VCaP (cell line): Measurements from ENCODE around the gene TNNI2.
"Not testable (repeated sequence)": the region's sequence is repeated elsewhere in the genome, so short reads cannot be mapped to it uniquely, and the experiment has no call there.

ENCODE experiments used
- H3K27ac ChIP-seq: fragments of 450-650 bp; 2 replicates; pipeline ENCODE4 v1.5.1; 2017
- TF ChIP-seq, protein P1 (sequence below): fragments of 450-650 bp; conservative IDR thresholded peaks from 2 replicates; pipeline ENCODE4 v1.5.1; 2017; ENCODE audit warnings: mild to moderate bottlenecking, moderate library complexity

TNNI2 gene

DNA sequence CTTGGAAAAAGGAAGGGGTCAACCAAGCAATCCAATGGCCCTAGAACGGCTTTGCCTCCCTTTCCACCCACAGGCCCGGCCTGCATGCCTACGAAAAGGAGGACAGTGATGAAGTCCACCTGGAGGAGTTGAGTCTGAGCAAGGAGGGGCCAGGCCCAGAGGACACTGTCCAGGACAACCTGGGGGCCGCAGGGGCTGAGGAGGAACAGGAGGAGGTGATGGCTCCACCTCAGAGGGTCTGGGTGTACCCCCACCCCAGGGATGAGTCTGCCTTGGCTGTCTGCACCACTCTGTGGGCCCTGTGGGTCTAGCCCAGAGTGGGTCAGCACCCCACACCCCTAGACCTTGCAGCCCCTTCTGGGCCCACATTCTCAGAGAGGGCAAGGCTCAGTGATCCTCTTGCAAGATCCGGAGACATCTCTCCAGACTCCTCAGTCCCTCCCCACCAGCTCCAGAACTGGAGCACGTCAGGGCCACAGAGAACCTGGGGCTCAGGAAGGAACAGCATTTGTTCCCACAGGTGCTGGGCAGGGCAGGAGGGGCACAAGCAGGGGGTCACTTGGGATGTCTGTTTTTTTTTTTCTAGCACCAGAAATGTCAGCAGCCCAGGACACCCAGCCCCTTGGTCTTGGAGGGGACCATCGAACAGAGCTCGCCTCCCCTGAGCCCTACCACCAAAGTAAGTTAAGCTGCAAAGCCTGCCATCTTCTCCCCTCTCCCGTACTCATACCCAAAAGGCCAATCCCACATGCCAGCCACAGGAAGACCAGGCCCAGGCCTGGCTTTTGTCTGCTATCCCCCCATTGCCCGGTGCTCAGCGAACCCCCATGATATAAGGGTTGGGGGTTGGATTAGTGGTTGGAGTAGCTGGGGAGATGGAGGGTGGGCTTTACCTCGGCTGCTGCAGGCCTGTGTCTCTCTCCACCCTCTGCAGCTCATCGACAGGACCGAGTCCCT lies 44.8 kb downstream of the TNNI2 start:
- no peak overlapping the region for H3K27ac ChIP-seq
- TF ChIP-seq, protein P1, sequence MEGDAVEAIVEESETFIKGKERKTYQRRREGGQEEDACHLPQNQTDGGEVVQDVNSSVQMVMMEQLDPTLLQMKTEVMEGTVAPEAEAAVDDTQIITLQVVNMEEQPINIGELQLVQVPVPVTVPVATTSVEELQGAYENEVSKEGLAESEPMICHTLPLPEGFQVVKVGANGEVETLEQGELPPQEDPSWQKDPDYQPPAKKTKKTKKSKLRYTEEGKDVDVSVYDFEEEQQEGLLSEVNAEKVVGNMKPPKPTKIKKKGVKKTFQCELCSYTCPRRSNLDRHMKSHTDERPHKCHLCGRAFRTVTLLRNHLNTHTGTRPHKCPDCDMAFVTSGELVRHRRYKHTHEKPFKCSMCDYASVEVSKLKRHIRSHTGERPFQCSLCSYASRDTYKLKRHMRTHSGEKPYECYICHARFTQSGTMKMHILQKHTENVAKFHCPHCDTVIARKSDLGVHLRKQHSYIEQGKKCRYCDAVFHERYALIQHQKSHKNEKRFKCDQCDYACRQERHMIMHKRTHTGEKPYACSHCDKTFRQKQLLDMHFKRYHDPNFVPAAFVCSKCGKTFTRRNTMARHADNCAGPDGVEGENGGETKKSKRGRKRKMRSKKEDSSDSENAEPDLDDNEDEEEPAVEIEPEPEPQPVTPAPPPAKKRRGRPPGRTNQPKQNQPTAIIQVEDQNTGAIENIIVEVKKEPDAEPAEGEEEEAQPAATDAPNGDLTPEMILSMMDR = no peak

DNA sequence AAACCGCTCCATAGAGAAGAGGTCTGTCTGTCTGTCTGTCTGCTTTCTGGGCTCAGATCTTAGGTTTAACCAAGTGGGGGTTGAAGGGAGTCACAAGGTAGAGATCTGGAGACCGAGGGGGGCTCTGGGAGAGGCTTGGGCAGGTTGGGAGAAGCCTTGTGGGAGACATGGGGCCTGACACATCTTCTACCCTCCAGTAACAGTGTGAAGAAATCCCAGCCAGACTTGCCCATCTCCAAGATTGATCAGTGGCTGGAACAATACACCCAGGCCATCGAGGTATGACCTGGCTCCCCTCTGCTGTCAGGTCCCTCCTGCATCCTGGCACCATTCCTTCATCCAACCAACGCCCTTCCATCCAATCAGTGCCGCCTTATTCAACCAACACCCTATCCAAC lies 45.5 kb downstream of the TNNI2 start:
- H3K27ac ChIP-seq = no peak overlapping the region
- TF ChIP-seq, protein P1 = no peak

GRCh38 chr11:1886551-1886950 lies 47.8 kb downstream of the TNNI2 start:
- H3K27ac ChIP-seq = not testable (repeated sequence)

DNA sequence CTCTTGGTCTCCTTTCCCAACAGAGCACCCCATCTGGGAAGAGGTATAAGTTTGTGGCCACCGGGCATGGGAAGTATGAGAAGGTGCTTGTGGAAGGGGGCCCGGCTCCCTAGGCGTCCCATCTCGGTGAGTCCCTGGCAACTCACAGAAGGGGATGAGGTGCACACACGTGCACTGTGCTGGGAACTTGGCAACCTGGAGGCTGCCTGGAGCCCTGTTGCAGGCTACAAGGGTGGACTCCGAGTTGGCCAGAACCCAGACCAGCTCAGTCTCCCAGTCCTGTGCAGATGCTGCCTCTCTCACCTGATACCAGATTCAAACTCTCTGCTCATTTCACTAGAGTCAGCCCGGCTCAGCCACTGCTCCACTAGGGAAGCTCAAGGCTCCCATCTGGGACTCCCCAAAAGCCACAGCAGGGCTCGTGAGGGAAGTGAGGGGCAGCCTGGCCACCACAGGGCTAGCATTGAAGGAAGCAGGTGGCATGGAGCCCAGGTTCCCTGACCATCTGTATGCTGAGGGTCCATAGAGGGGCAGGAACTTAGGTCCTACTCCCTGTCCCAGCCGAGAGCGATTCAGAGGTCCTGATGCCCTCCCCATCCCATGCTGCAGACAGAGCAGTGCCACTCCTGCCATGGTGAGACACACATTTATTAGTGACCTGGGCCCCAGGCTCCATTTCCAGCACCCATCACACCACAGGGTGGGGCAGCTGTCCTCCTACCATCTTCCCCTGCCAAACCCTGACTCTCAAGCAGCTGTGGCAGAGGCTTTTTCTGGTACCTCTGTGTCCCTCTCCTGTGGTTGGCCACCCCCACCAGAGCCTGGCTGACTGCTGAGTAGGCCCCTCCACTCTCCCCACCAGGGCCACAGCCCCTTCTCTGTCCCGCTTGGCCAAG lies 48.9 kb downstream of the TNNI2 start:
- TF ChIP-seq, protein P1 = no peak
- H3K27ac ChIP-seq = no peak overlapping the region

DNA sequence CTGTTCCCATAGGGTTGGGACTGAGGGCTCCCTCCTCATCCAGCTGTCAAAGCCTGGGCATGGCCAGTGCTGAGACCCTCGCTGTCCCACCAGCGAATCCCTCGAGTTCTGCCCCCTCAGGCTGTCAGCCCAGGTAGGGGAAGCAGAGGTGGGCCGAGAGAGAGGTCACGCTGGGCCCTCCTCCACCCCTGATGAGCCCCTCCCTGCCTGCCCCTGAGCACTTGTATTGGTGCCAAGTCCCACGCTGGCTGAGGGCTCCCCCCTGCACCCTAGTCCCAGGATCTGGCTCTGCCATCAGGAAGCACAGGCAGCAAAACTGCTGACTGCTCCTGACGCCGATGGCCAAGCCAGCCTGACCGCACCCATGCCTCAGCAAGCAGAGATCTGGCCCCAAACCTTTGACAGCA lies 49.6 kb downstream of the TNNI2 start:
- TF ChIP-seq, protein P1 = no peak
- no peak overlapping the region for H3K27ac ChIP-seq

DNA sequence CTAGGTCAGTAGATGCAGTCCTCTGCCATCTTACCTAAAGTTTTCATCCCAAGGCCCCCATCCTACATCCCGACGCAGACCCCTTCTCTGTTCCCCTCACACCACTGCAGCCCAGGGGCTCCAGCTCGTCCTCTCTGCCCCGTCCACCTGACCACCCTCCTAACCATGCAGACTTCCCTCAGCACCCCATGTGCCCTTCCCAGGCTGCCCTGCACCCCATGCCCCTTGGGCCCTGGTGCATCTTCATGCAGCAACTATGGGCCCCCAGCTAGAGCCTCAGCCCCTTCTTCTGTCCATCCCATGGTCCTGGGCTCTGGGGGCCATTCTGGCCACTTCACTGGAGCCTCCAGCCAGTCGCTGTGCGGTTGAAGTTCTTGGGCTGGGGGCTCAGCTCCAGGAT lies 50.0 kb downstream of the TNNI2 start:
- TF ChIP-seq, protein P1 = no peak
- no peak overlapping the region for H3K27ac ChIP-seq

DNA sequence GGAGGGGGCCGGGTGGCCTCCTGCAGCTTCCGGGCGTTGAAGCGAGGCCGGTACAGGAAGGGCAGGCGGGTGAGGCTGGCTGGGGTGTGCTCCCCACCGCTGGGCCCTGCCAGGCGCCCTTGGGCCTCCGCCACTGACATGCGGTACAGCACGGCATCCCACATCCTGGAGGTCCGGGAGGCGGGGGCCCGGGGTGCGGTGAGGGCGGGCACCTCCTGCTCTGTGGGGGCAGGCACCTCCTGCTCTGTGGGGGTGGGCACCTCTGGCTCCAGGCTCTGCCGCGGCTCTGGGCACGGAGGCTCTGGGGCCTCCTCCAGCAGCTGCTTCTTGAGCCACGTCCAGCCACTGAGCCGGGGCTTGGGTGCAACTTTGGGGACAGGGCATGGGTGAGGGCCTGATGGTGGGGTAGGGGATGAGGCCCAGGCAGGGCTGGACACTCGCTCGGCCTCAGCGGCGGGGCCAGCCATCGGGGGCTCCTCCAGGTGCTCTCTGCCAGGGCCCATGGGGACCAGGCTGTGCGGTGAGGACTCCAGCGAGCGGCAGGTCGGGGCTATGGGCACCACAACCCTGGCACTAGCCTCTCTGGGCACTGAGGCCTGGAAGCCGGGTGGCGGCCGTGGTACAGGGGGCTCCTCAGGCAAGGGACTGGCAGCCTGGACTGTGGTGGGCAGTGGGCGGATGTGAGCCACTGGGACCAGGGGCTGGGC lies 50.6 kb downstream of the TNNI2 start:
- TF ChIP-seq, protein P1 = no peak
- H3K27ac ChIP-seq = no peak overlapping the region
